Omental fat pad (tissue), 4 donors: ENCODE data around the gene TERB1. TPM values are rescaled to one million over a fixed set of nuclear protein-coding genes. Genes with fewer than 3 reads are reported as not detected.
A peak's percentile ranks its signal among the peaks of the same experiment; 100 is the strongest.

Experiments
- ATAC-seq: fragments of 150-250 bp; one replicate; pipeline ENCODE4 v1.9.1; 2016; ENCODE audit warnings: mild to moderate bottlenecking, moderate library complexity; ENCODE audit not compliant: low FRiP score
- DNase-seq: peaks from one replicate; pipeline ENCODE4 v3.0.0-alpha.2; 2019; ENCODE audit warnings: low spot score
- CTCF ChIP-seq, 3 donors: fragments of 450-650 bp; IDR thresholded peaks; one replicate each; pipeline ENCODE4 v1.5.1; 2016 to 2017; ENCODE audit warnings: antibody characterized with exemption in 3 of 3, mild to moderate bottlenecking in 3 of 3, moderate library complexity in 2 of 3
- total RNA-seq, 4 donors: library from RNA; depleted of rRNA; stranded (reverse); fragments of >200 nt; gene quantifications; one replicate each; pipeline ENCODE4 v1.1.0, GENCODE V29; 2016

TERB1 gene
- total RNA-seq, 4 donors from 2014 or later = not detected

- ATAC-seq (no peak), DNase-seq (no peak)
- TF ChIP-seq CTCF (IDR thresholded peaks at IDR 0.05) = no peak
These were observed 45.4 kb upstream of the TERB1 start for GRCh38 chr16:66846831-66847230.

- no peak for ATAC-seq
- no peak for TF ChIP-seq CTCF (IDR thresholded peaks at IDR 0.05)
- DNase-seq = no peak
These were observed 44.9 kb upstream of the TERB1 start for GRCh38 chr16:66846266-66846665.

GRCh38 chr16:66845791-66846221 is 44.4 kb upstream of the TERB1 start:
- no peak for ATAC-seq
- no peak for DNase-seq
- no peak for TF ChIP-seq CTCF (IDR thresholded peaks at IDR 0.05)

GRCh38 chr16:66845080-66845410 is 43.7 kb upstream of the TERB1 start:
- no peak for TF ChIP-seq CTCF (IDR thresholded peaks at IDR 0.05)
- DNase-seq (no peak), ATAC-seq (no peak)

- ATAC-seq = peak; percentile 44
- TF ChIP-seq CTCF (IDR thresholded peaks at IDR 0.05) = no peak
- DNase-seq = no peak
These were observed 43.1 kb upstream of the TERB1 start, which contains the start of gene CA7 for GRCh38 chr16:66844342-66845079. Gene CA7, plus strand, starts transcription at chr16:66844414. Its CDS starts 74 bp downstream, at chr16:66844488.

GRCh38 chr16:66844009-66844341 is 42.6 kb upstream of the TERB1 start:
- no peak for TF ChIP-seq CTCF (IDR thresholded peaks at IDR 0.05)
- DNase-seq (no peak), ATAC-seq (no peak)

- no peak for DNase-seq
These were observed 41.8 kb upstream of the TERB1 start for GRCh38 chr16:66843191-66843590.

More at GRCh38 chr16:66843191-66843590, 41.8 kb upstream of the TERB1 start:
- no peak for ATAC-seq
- no peak for TF ChIP-seq CTCF (IDR thresholded peaks at IDR 0.05)
